MM.1S (cell line): ENCODE results near the gene SYNE1.

Experiments
- EZH2 ChIP-seq: fragments of 300-600 bp; sonication (generic); optimal IDR thresholded peaks from 2 replicates; pipeline ENCODE3; 2017; ENCODE audit warnings: low read depth, mild to moderate bottlenecking, antibody characterized with exemption, low read length, mixed read lengths
- EZH2phosphoT487 ChIP-seq: fragments of 300-600 bp; sonication (generic); IDR thresholded peaks from 2 replicates; pipeline ENCODE4 v1.6.1; 2018; ENCODE audit warnings: antibody characterized with exemption, low read length
- TF ChIP-seq, protein P1 (sequence below): fragments of 300-600 bp; sonication (generic); IDR thresholded peaks from 2 replicates; pipeline ENCODE4 v1.5.1; 2016; ENCODE audit warnings: antibody characterized with exemption, low read length, mixed read lengths

DNA sequence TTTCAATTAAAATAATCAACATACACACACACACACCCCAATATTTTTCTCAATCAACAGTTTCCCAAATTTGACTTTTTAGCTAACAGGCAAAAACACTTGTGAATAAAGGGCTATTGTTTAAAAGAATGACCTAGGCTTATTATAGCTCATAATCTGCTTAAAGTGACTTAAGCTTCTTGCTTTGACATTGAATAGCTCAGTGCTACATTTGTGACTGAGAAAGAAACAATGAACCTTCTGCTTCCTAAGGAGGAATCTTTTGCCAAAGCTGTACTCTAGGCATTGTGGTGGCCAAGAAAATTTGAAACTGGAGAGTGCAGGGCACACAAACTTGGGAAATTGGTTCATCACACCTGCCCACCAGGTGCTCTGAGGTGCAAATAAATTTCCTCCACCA, 282.0 kb downstream of the SYNE1 start:
- TF ChIP-seq, protein P1, sequence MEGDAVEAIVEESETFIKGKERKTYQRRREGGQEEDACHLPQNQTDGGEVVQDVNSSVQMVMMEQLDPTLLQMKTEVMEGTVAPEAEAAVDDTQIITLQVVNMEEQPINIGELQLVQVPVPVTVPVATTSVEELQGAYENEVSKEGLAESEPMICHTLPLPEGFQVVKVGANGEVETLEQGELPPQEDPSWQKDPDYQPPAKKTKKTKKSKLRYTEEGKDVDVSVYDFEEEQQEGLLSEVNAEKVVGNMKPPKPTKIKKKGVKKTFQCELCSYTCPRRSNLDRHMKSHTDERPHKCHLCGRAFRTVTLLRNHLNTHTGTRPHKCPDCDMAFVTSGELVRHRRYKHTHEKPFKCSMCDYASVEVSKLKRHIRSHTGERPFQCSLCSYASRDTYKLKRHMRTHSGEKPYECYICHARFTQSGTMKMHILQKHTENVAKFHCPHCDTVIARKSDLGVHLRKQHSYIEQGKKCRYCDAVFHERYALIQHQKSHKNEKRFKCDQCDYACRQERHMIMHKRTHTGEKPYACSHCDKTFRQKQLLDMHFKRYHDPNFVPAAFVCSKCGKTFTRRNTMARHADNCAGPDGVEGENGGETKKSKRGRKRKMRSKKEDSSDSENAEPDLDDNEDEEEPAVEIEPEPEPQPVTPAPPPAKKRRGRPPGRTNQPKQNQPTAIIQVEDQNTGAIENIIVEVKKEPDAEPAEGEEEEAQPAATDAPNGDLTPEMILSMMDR = no peak
- TF ChIP-seq EZH2 (no peak), EZH2phosphoT487 (no peak)
